GM12873 (cell line): Measurements from ENCODE around the gene RGCC.

ENCODE experiments used
- TF ChIP-seq, protein P1 (sequence below): IDR thresholded peaks from 2 replicates; pipeline ENCODE4 v1.5.1; 2012; ENCODE audit warnings: low read depth, mild to moderate bottlenecking, moderate library complexity, low read length, control low read depth; ENCODE audit not compliant: insufficient read depth; ENCODE audit errors: missing control alignments

The RGCC gene

DNA sequence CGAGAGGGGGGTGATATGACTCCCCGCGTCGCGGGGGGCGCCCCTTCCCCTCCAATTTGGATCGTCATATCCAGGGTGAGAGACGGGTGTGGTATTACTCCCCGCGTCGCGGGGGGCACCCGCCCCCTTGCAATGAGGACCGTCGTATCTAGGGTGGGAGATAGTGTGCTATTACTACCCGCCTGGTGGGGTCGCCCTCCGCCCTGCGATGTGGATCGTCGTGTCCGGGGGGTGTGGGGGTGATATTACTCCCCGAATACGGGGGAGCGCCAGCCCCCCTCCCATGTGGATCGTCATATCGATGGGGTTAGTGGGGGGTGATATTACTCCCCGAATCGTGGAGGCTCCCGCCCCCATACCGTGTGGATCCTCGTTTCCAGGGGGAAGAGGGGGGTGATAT, 29.2 kb upstream of the RGCC start:
- TF ChIP-seq, protein P1, sequence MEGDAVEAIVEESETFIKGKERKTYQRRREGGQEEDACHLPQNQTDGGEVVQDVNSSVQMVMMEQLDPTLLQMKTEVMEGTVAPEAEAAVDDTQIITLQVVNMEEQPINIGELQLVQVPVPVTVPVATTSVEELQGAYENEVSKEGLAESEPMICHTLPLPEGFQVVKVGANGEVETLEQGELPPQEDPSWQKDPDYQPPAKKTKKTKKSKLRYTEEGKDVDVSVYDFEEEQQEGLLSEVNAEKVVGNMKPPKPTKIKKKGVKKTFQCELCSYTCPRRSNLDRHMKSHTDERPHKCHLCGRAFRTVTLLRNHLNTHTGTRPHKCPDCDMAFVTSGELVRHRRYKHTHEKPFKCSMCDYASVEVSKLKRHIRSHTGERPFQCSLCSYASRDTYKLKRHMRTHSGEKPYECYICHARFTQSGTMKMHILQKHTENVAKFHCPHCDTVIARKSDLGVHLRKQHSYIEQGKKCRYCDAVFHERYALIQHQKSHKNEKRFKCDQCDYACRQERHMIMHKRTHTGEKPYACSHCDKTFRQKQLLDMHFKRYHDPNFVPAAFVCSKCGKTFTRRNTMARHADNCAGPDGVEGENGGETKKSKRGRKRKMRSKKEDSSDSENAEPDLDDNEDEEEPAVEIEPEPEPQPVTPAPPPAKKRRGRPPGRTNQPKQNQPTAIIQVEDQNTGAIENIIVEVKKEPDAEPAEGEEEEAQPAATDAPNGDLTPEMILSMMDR = no peak

DNA sequence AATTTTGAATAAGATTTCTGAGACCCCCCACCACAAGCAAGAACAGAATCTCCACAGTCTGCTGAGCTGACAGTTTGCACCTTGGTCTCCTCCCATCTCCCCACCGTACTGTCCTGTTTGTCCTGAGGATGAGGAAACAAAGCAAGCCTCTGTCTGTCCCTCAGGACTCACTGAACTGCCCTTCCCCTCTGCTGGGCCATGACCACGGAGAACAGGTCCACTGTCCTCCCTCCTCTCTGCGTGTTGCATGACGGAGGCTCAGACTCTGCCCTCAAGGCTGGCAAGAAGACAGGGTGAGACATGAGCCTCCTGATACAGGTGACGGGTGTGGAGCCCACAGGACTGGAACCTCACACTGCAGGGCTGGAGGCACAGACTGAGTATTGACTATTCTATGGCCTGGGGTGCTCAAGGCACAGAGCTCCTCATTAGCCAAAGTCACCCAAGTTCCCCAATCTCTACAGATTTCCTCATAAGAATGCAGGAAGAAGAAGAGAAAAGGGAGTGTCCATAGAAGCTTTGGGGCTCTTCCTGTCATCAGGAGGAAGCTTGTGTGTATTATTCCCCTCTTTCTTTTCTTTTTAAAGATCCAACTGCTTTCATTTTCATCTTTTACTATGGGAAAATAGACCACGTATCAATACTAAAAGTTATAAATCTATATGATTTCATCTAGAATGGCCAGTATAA, 22.4 kb upstream of the RGCC start:
- TF ChIP-seq, protein P1 = no peak

DNA sequence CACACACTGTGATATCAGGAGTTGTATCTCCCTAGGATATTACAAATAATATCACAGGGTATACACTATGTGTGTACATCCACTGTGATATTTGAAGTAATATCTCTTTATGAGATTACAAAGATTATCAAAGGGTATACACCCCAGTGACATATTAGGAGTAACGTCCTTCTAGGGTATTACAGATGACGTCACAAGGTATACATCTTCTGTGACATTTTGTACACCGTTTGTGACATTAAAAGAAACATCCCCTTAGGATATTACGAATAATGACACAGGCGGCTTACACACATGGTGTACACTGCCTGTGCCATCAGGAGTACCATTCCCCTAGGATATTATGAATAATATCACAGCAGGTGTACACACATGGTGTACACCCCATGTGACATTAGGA, 13.4 kb upstream of the RGCC start:
- TF ChIP-seq, protein P1 = no peak

DNA sequence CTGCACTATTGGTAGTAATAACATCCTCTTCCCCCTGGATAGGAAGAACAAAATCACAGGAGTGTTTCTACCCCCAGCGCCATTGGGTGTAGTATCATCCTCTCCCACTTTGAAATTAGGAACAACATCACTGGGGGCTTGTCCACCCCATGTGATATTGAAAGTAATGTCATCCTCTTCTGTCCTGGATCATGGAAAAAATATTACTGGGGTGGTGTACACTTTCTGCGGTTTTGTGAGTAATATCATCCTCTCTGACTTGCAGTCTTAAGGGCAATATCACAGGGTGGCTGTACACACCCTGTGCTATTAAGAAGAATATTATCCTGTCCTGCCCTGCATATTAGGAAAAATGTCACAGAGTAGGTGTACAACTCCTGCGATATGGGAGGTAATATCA, 4.9 kb upstream of the RGCC start:
- TF ChIP-seq, protein P1 = no peak

DNA sequence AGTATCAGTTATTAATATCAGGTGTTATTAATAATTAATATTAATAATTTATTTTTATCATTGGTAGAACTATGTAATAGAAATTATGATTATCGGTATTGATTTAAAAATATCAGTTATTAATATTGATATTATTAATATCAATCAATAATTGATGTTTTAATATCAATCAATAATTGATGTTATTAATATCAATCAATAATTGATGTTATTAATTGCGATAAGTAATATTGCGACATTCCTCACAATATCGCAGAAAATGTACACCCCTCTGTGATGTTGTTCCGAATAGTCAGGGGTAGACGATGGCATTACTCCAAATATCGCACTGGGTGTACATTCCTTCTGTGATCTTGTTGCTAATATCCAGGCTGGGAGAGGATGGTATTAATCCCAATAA, 3.7 kb upstream of the RGCC start:
- TF ChIP-seq, protein P1 = no peak

DNA sequence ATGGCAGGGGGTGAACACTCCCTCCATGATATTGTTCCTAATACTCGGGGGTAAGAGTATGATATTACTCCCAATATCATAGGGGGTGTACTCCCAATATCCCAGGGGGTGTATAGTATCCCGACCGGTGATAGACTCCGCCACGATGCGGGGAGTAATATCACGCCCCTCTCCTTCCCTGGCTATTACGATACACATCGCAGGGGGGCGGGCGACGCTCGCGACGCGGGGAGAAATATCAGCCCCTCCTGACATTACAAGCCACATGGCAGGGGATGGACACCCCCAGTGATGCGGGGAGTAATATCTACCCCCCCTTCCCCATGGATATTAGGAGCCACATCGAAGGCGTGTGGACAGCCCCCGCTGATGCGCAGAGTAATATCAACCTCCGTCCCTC, 3.2 kb upstream of the RGCC start:
- TF ChIP-seq, protein P1 = no peak

DNA sequence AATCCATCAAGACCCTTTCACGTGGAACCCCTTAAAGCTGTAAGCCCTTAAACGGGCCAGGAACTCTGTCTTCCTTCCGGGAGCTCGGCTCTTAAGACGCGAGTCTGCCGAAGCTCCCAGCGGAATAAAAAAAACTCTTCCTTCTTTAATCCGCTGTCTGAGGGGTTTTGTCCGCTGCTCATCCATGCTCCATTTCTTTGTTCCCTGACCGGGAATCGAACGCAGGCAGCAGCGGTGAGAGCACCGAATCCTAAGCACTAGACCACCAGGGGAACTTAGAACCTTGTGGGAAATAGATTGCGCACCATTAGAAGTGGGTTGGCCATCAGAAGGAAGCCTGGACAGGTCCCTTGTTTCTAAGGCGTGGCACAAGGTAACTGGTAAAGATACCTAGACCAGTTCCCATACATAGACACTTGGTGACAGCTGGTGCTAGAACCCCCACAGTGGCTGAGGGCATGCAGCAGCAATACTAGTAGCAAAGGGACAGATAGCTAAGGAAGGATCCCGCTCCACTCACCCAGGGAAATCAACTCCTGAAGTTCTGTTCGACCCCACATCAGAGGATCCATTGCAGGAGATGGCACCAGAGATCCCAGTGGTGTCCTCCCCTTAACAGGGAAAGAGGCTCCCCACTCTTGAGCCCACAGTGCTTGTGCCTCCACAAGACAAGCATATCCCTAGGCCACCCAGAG, 1.5 kb upstream of the RGCC start:
- TF ChIP-seq, protein P1 = no peak
